Osteocyte (in vitro differentiated cells): ENCODE results near the gene OLFML1. TPM values are rescaled to one million over a fixed set of nuclear protein-coding genes. Genes with fewer than 3 reads are reported as not detected.
"Not testable (repeated sequence)": the region's sequence is repeated elsewhere in the genome, so short reads cannot be mapped to it uniquely, and the experiment has no call there.

Source experiments
- DNase-seq: peaks from one replicate; pipeline ENCODE4 v3.0.0; 2021; ENCODE audit warnings: mixed read lengths; ENCODE audit not compliant: unreplicated experiment; ENCODE audit errors: extremely low spot score
- H3K27ac Mint-ChIP-seq: one replicate; pipeline ENCODE4 v1.8.0; 2021; ENCODE audit warnings: mild to moderate bottlenecking, mixed read lengths; ENCODE audit not compliant: unreplicated experiment
- H3K27me3 Mint-ChIP-seq: one replicate; pipeline ENCODE4 v1.8.0; 2021; ENCODE audit warnings: mixed read lengths; ENCODE audit not compliant: unreplicated experiment
- H3K36me3 Mint-ChIP-seq: one replicate; pipeline ENCODE4 v1.8.0; 2021; ENCODE audit warnings: mixed read lengths; ENCODE audit not compliant: unreplicated experiment
- H3K4me1 Mint-ChIP-seq: one replicate; pipeline ENCODE4 v1.8.0; 2021; ENCODE audit warnings: mixed read lengths; ENCODE audit not compliant: unreplicated experiment
- H3K4me3 Mint-ChIP-seq: one replicate; pipeline ENCODE4 v1.8.0; 2021; ENCODE audit warnings: mild to moderate bottlenecking, moderate library complexity, mixed read lengths; ENCODE audit not compliant: unreplicated experiment
- H3K9me3 Mint-ChIP-seq: one replicate; pipeline ENCODE4 v1.8.0; 2021; ENCODE audit warnings: mixed read lengths; ENCODE audit not compliant: unreplicated experiment
- CTCF ChIP-seq: fragments of 200-600 bp; sonication (generic); IDR thresholded peaks from 2 replicates; pipeline ENCODE4 v1.5.0; 2021; ENCODE audit warnings: antibody characterized with exemption, mild to moderate bottlenecking, moderate library complexity
- total RNA-seq: library from RNA; stranded (reverse); gene quantifications from 2 replicates; pipeline ENCODE4 v1.2.1, GENCODE V29; 2021

Gene OLFML1
- total RNA-seq, 1 donor from 2014 or later: 59.7 TPM

GRCh38 chr11:7513234-7514098 is 28.2 kb downstream of the OLFML1 start, which contains the start of gene PPFIBP2:
TSS of gene PPFIBP2 (plus strand) at chr11:7513999. CDS start at chr11:7549476, 35,477 bp downstream.
- no peaks in the 10 kb centered on the region for H3K9me3 Mint-ChIP-seq
- H3K27ac Mint-ChIP-seq: peak within 1 kb of the TSS; percentile 83
- H3K27me3 Mint-ChIP-seq: peaks cover 25% of the 10 kb centered on the region
- DNase-seq: peak; percentile 90
- peaks cover 28% of the 10 kb centered on the region for H3K4me1 Mint-ChIP-seq
- peaks cover 3% of the 10 kb centered on the region for H3K36me3 Mint-ChIP-seq
- TF ChIP-seq CTCF: peak; percentile 79
- H3K4me3 Mint-ChIP-seq: peak within 1 kb of the TSS; percentile 88

GRCh38 chr11:7514099-7514591 is 28.8 kb downstream of the OLFML1 start:
- Mint-ChIP-seq H3K36me3 (peaks cover 3% of the 10 kb centered on the region), H3K4me3 (peak overlapping the region; percentile 88), H3K4me1 (peaks cover 28% of the 10 kb centered on the region), H3K27ac (no peak overlapping the region), H3K27me3 (peaks cover 28% of the 10 kb centered on the region), H3K9me3 (no peaks in the 10 kb centered on the region)
- DNase-seq: no peak
- TF ChIP-seq CTCF: no peak

GRCh38 chr11:7515447-7515886 is 30.2 kb downstream of the OLFML1 start:
- Mint-ChIP-seq H3K9me3 (no peaks in the 10 kb centered on the region), H3K27ac (no peak overlapping the region), H3K4me1 (peaks cover 28% of the 10 kb centered on the region), H3K36me3 (no peaks in the 10 kb centered on the region), H3K4me3 (no peak overlapping the region), H3K27me3 (peaks cover 28% of the 10 kb centered on the region)
- no peak for TF ChIP-seq CTCF
- no peak for DNase-seq

- peaks cover 28% of the 10 kb centered on the region for H3K27me3 Mint-ChIP-seq
- TF ChIP-seq CTCF: no peak
- H3K4me1 Mint-ChIP-seq: peaks cover 22% of the 10 kb centered on the region
- no peak for DNase-seq
- H3K4me3 Mint-ChIP-seq: peak overlapping the region; percentile 7
- no peaks in the 10 kb centered on the region for H3K9me3 Mint-ChIP-seq
- H3K27ac Mint-ChIP-seq: no peak overlapping the region
- H3K36me3 Mint-ChIP-seq: no peaks in the 10 kb centered on the region
Measured at GRCh38 chr11:7516475-7516874, 31.2 kb downstream of the OLFML1 start.

GRCh38 chr11:7517743-7518142 is 32.4 kb downstream of the OLFML1 start:
- Mint-ChIP-seq H3K4me1 (peaks cover 12% of the 10 kb centered on the region), H3K27me3 (peaks cover 28% of the 10 kb centered on the region)
- not testable (repeated sequence) for H3K27ac Mint-ChIP-seq, H3K36me3 Mint-ChIP-seq, DNase-seq, H3K4me3 Mint-ChIP-seq, H3K9me3 Mint-ChIP-seq
